ENCODE results near the gene PRR36. TPM values are rescaled to one million over a fixed set of nuclear protein-coding genes. Genes with fewer than 3 reads are reported as not detected.

The PRR36 gene
- total RNA-seq, 4 donors from 2014 or later: 0.16 TPM; not detected in 3

DNA sequence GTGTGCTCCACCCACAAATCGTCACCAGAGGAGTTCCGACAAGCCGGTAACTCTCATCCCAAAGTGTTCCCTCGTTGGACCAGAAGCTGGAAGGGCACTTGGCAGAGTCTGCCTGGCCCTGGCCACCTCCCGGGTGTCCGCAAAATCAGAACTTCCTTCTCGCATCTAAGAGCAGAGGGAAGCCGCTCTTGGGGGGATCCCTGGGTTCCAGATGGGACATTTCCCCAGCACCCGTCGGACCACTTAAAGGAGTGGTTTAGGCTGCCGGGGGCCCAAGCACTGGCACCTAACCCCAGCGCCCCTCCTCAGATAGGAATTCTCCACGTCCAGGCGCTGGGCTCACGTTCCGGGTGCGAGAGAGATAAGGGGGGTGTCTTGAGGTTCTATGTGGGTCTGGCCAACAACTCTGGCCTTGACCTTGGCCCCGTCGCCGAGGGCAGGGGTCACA lies 28.6 kb upstream of the PRR36 start:
- 20% methylated on average over 10 of the region's 20 CpGs; no CpG with 5 or more reads in 1 of the 2 donors for WGBS, 2 donors (ENCODE audit: low coverage in 1 of 2)
- in situ Hi-C loops (cut with MboI; ENCODE audit: low pct_ligation_motif_present in 1 of 4, low pct_unique_long_range_greater_than_20kb in 1 of 4, low sequenced_read_pairs in 3 of 4): no loop called here

GRCh38 chr19:7901337-7901736 lies 27.1 kb upstream of the PRR36 start:
- in situ Hi-C loops (cut with MboI; ENCODE audit: low pct_ligation_motif_present in 1 of 4, low pct_unique_long_range_greater_than_20kb in 1 of 4, low sequenced_read_pairs in 3 of 4): no loop called here
- no peaks in the 10 kb centered on the region for H3K36me3 ChIP-seq

More for the DNA sequence above, 28.6 kb upstream of the PRR36 start:
- peaks cover 18 to 32% (median 26%) of the 10 kb centered on the region in 4 donors for H3K4me1 ChIP-seq
- H3K36me3 ChIP-seq: no peaks in the 10 kb centered on the region
- intact Hi-C loops (cut with DNase I; ENCODE audit: low total_unique reads): no loop called here
- H3K9me3 ChIP-seq: no peaks in the 10 kb centered on the region
- peak overlapping the region; percentile 86 to 91 (median 88) for H3K27ac ChIP-seq
- peak overlapping the region; percentile 40 to 92 (median 54) for H3K4me3 ChIP-seq
- TF ChIP-seq CTCF (IDR thresholded peaks at IDR 0.05) (no peak), POLR2A (IDR thresholded peaks at IDR 0.05) (no peak), EP300 (IDR thresholded peaks at IDR 0.05; ENCODE audit: low read depth) (no peak), POLR2AphosphoS5 (IDR thresholded peaks at IDR 0.05) (no peak)
- no peaks in the 10 kb centered on the region for H3K27me3 ChIP-seq
- DNase-seq: peak; percentile 29

DNA sequence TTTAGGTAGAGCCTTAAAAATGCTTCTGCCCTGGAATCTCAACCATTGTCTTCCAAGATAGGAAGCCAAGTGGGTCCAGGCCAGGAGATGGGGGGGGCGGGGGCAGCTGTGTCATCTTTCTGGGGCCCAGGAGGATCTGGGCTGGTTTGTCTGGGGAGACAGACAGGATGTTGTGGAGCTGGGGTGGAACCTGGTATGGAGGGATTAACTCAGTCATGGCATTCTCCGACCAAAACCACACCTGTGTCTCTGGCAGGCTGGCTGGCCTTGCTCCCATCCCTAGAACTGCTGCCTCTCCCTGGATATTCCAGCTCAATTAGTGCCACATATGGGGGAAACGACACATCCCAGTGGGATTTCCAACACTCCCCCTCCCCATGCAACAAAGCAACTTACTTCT lies 26.7 kb upstream of the PRR36 start:
- no peak overlapping the region for H3K27ac ChIP-seq
- 61% methylated on average over 3 of the region's 3 CpGs; no CpG with 5 or more reads in 1 of the 2 donors for WGBS, 2 donors (ENCODE audit: low coverage in 1 of 2)
- intact Hi-C loops (cut with DNase I; ENCODE audit: low total_unique reads): no loop called here

More at GRCh38 chr19:7901337-7901736, 27.1 kb upstream of the PRR36 start:
- TF ChIP-seq EP300 (IDR thresholded peaks at IDR 0.05; ENCODE audit: low read depth): no peak
- no peak for TF ChIP-seq POLR2A (IDR thresholded peaks at IDR 0.05)
- no peak for TF ChIP-seq CTCF (IDR thresholded peaks at IDR 0.05)
- no peak for TF ChIP-seq POLR2AphosphoS5 (IDR thresholded peaks at IDR 0.05)
- Histone ChIP-seq H3K27ac (no peak overlapping the region), H3K9me3 (no peaks in the 10 kb centered on the region), H3K4me1 (peaks cover 18 to 32% (median 26%) of the 10 kb centered on the region in 4 donors), H3K27me3 (no peaks in the 10 kb centered on the region), H3K4me3 (no peak overlapping the region)
- WGBS, 2 donors (ENCODE audit: low coverage in 1 of 2): 80 to 95% methylated on average over 2 to 7 of the region's 7 CpGs
- intact Hi-C loops (cut with DNase I; ENCODE audit: low total_unique reads): no loop called here
- DNase-seq: no peak

DNA sequence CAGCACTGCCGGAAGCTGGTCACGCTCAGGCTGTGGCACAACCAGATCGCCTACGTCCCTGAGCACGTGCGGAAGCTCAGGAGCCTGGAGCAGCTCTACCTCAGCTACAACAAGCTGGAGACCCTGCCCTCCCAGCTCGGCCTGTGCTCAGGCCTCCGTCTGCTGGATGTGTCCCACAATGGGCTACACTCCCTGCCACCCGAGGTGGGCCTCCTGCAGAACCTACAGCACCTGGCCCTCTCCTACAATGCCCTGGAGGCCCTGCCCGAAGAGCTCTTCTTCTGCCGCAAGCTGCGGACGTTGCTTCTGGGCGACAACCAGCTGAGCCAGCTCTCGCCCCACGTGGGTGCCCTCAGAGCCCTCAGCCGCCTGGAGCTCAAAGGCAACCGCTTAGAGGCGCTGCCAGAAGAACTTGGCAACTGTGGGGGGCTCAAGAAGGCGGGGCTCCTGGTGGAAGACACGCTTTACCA lies 26.2 kb upstream of the PRR36 start:
- DNase-seq: no peak
- no peak overlapping the region for H3K27ac ChIP-seq
- no peaks in the 10 kb centered on the region for H3K27me3 ChIP-seq
- H3K4me3 ChIP-seq: no peak overlapping the region
- H3K36me3 ChIP-seq: no peaks in the 10 kb centered on the region
- peaks cover 14 to 23% (median 20%) of the 10 kb centered on the region in 4 donors for H3K4me1 ChIP-seq
- in situ Hi-C loops (cut with MboI; ENCODE audit: low pct_ligation_motif_present in 1 of 4, low pct_unique_long_range_greater_than_20kb in 1 of 4, low sequenced_read_pairs in 3 of 4) (no loop called here), intact Hi-C loops (cut with DNase I; ENCODE audit: low total_unique reads) (no loop called here)
- no peak for TF ChIP-seq CTCF (IDR thresholded peaks at IDR 0.05)
- TF ChIP-seq POLR2AphosphoS5 (IDR thresholded peaks at IDR 0.05): no peak
- no peak for TF ChIP-seq POLR2A (IDR thresholded peaks at IDR 0.05)
- no peak for TF ChIP-seq EP300 (IDR thresholded peaks at IDR 0.05; ENCODE audit: low read depth)
- WGBS, 2 donors (ENCODE audit: low coverage in 1 of 2): 84% methylated on average over 21 of the region's 21 CpGs; no CpG with 5 or more reads in 1 of the 2 donors
- H3K9me3 ChIP-seq: no peaks in the 10 kb centered on the region

More for the DNA sequence above, 26.7 kb upstream of the PRR36 start:
- TF ChIP-seq EP300 (IDR thresholded peaks at IDR 0.05; ENCODE audit: low read depth): no peak
- no peak for TF ChIP-seq CTCF (IDR thresholded peaks at IDR 0.05)
- no peak for TF ChIP-seq POLR2A (IDR thresholded peaks at IDR 0.05)
- TF ChIP-seq POLR2AphosphoS5 (IDR thresholded peaks at IDR 0.05): no peak
- no peak overlapping the region for H3K4me3 ChIP-seq
- H3K36me3 ChIP-seq: no peaks in the 10 kb centered on the region
- H3K4me1 ChIP-seq: peaks cover 18 to 28% (median 25%) of the 10 kb centered on the region in 4 donors
- no peak for DNase-seq
- H3K9me3 ChIP-seq: no peaks in the 10 kb centered on the region
- no peaks in the 10 kb centered on the region for H3K27me3 ChIP-seq
- in situ Hi-C loops (cut with MboI; ENCODE audit: low pct_ligation_motif_present in 1 of 4, low pct_unique_long_range_greater_than_20kb in 1 of 4, low sequenced_read_pairs in 3 of 4): no loop called here
